ENCODE measurements around the gene PPP1R2. TPM values are rescaled to one million over a fixed set of nuclear protein-coding genes. Genes with fewer than 3 reads are reported as not detected.

The PPP1R2 gene
- total RNA-seq, 1 experiment from 2014 or later: 38.3 TPM

- H3K14ac ChIP-seq (ENCODE audit: insufficient read depth, low read length): no peak overlapping the region
- peaks cover 8% of the 10 kb centered on the region; the same call in 1 of the 2 replicates for H3K79me2 ChIP-seq (ENCODE audit: insufficient read depth, low read length)
- H2BK20ac ChIP-seq (ENCODE audit: low read depth, low read length, poor library complexity, severe bottlenecking): no peak overlapping the region
- TF ChIP-seq CTCF (conservative IDR thresholded peaks at IDR 0.05): no peak
- no peak overlapping the region for H4K8ac ChIP-seq (replicated peaks; ENCODE audit: insufficient read length, low read depth, low read length)
- no peaks in the 10 kb centered on the region for H3K9me3 ChIP-seq (ENCODE audit: control insufficient read depth, low read depth, low read length)
- no peak overlapping the region for H3T11ph ChIP-seq (ENCODE audit: low read length)
- H2BK12ac ChIP-seq (ENCODE audit: insufficient read length, low read depth, low read length): no peak overlapping the region
- no peak overlapping the region for H3K9ac ChIP-seq (ENCODE audit: extremely low read depth, insufficient read length, low read length)
- no peak overlapping the region for H3K4ac ChIP-seq (ENCODE audit: low read depth, low read length)
- H4K20me1 ChIP-seq (ENCODE audit: control insufficient read depth, insufficient read depth, insufficient read length): no peaks in the 10 kb centered on the region
- no peak overlapping the region for H2BK120ac ChIP-seq (ENCODE audit: low read depth, low read length, poor library complexity, severe bottlenecking)
- no peaks in the 10 kb centered on the region; the same call in 1 of the 2 replicates for H3K27me3 ChIP-seq (ENCODE audit: insufficient read depth, low read length)
- H2AFZ ChIP-seq (ENCODE audit: low read length): no peak overlapping the region
- H2BK5ac ChIP-seq (ENCODE audit: insufficient read length, low read length): no peak overlapping the region
- H4K5ac ChIP-seq (ENCODE audit: insufficient read length, low read depth, low read length): no peak overlapping the region
- H3K56ac ChIP-seq (ENCODE audit: insufficient read length, low read depth, low read length): no peak overlapping the region
- Mint-ChIP-seq H3K27me3 (ENCODE audit: low read depth) (peaks cover 11% of the 10 kb centered on the region), H3K4me3 (peak overlapping the region in 1 of 2 experiments; percentile 36; a peak in 1 of 5 replicates), H3K4me1 (peaks cover 25 to 27% of the 10 kb centered on the region in 2 experiments), H3K27ac (no peak overlapping the region), H3K36me3 (ENCODE audit: insufficient read depth in 1 of 3, low read depth in 3 of 3) (peaks cover 0 to 7% (median 2%) of the 10 kb centered on the region in 3 experiments; a peak in 1 of 7 replicates), H3K9me3 (no peaks in the 10 kb centered on the region)
- H3K23me2 ChIP-seq (ENCODE audit: insufficient read length, low read depth, low read length, poor library complexity, severe bottlenecking): peaks cover 9% of the 10 kb centered on the region
- no peak overlapping the region for H2BK15ac ChIP-seq (ENCODE audit: low read depth, low read length)
- DNase-seq: no peak
- no peak overlapping the region for H3K27ac ChIP-seq (ENCODE audit: insufficient read length, low read depth, low read length)
- no peak overlapping the region for H3K4me2 ChIP-seq (ENCODE audit: insufficient read depth, insufficient read length, low read length)
- WGBS (ENCODE audit: extremely low coverage, insufficient read length, low lambda C conversion rate): no CpG with 5 or more reads among the region's 5 CpGs
- H2AK5ac ChIP-seq (ENCODE audit: insufficient read length, low read length): no peak overlapping the region
- no peaks in the 10 kb centered on the region for H3K79me1 ChIP-seq (ENCODE audit: insufficient read depth, low read depth, low read length, poor library complexity, severe bottlenecking)
- H4K91ac ChIP-seq (ENCODE audit: insufficient read length, low read depth, low read length): no peak overlapping the region
- H3K18ac ChIP-seq (ENCODE audit: insufficient read length, low read depth, low read length): no peak overlapping the region
- H3K23ac ChIP-seq (ENCODE audit: insufficient read length, low read depth, low read length): no peak overlapping the region
- H3K4me1 ChIP-seq (ENCODE audit: insufficient read depth, low read length): 0 out of 2 replicates have a peak, but pooled peaks cover 3% of the 10 kb centered on the region
Observed at GRCh38 chr3:195539479-195539878, 3.6 kb downstream of the PPP1R2 start.
